ENCODE data around the gene GAPVD1.

Gene GAPVD1

GRCh38 chr9:125393426-125393825 lies 131.8 kb downstream of the GAPVD1 start:
- Histone ChIP-seq H3K27me3 (ENCODE audit: insufficient read depth, poor library complexity, severe bottlenecking) (no peaks in the 10 kb centered on the region), H3K4me3 (replicated peaks; ENCODE audit: insufficient read depth, low read length) (no peak overlapping the region), H3K27ac (replicated peaks) (no peak overlapping the region)
- TF ChIP-seq GABPA (IDR thresholded peaks at IDR 0.05; ENCODE audit: low read depth) (no peak), POLR2AphosphoS5 (IDR thresholded peaks at IDR 0.05; ENCODE audit: low read depth) (no peak), REST (IDR thresholded peaks at IDR 0.05; ENCODE audit: insufficient replicate concordance, low read depth) (no peak), SPI1 (IDR thresholded peaks at IDR 0.05; ENCODE audit: borderline replicate concordance, low read depth) (no peak), CTCF (IDR thresholded peaks at IDR 0.05; ENCODE audit: insufficient read depth, low read length) (no peak)
- no peak for DNase-seq (ENCODE audit: low read depth in 1 of 2, low spot score in 1 of 2)

GRCh38 chr9:125396799-125397198 lies 135.2 kb downstream of the GAPVD1 start:
- no peaks in the 10 kb centered on the region for H3K27me3 ChIP-seq (ENCODE audit: insufficient read depth, poor library complexity, severe bottlenecking)
- no peak overlapping the region for H3K27ac ChIP-seq (replicated peaks)
- H3K4me3 ChIP-seq (replicated peaks; ENCODE audit: insufficient read depth, low read length) = no peak overlapping the region
- TF ChIP-seq CTCF (IDR thresholded peaks at IDR 0.05; ENCODE audit: insufficient read depth, low read length) (no peak), GABPA (IDR thresholded peaks at IDR 0.05; ENCODE audit: low read depth) (no peak)
- DNase-seq (ENCODE audit: low read depth in 1 of 2, low spot score in 1 of 2) = no peak

GRCh38 chr9:125397736-125398135 lies 136.1 kb downstream of the GAPVD1 start:
- no peak for TF ChIP-seq REST (IDR thresholded peaks at IDR 0.05; ENCODE audit: insufficient replicate concordance, low read depth)
- TF ChIP-seq POLR2AphosphoS5 (IDR thresholded peaks at IDR 0.05; ENCODE audit: low read depth) = no peak
- TF ChIP-seq CTCF (IDR thresholded peaks at IDR 0.05; ENCODE audit: insufficient read depth, low read length) = no peak
- TF ChIP-seq SPI1 (IDR thresholded peaks at IDR 0.05; ENCODE audit: borderline replicate concordance, low read depth) = no peak
- TF ChIP-seq GABPA (IDR thresholded peaks at IDR 0.05; ENCODE audit: low read depth) = no peak
- Histone ChIP-seq H3K4me3 (replicated peaks; ENCODE audit: insufficient read depth, low read length) (no peak overlapping the region), H3K27ac (replicated peaks) (no peak overlapping the region), H3K27me3 (ENCODE audit: insufficient read depth, poor library complexity, severe bottlenecking) (no peaks in the 10 kb centered on the region)
- DNase-seq (ENCODE audit: low read depth in 1 of 2, low spot score in 1 of 2) = no peak

- no peak for DNase-seq (ENCODE audit: low read depth in 1 of 2, low spot score in 1 of 2)
- H3K4me3 ChIP-seq (replicated peaks; ENCODE audit: insufficient read depth, low read length) = no peak overlapping the region
- TF ChIP-seq POLR2AphosphoS5 (IDR thresholded peaks at IDR 0.05; ENCODE audit: low read depth) (no peak), REST (IDR thresholded peaks at IDR 0.05; ENCODE audit: insufficient replicate concordance, low read depth) (no peak), CTCF (IDR thresholded peaks at IDR 0.05; ENCODE audit: insufficient read depth, low read length) (no peak), SPI1 (IDR thresholded peaks at IDR 0.05; ENCODE audit: borderline replicate concordance, low read depth) (no peak), GABPA (IDR thresholded peaks at IDR 0.05; ENCODE audit: low read depth) (no peak)
- H3K27me3 ChIP-seq (ENCODE audit: insufficient read depth, poor library complexity, severe bottlenecking) = no peaks in the 10 kb centered on the region
- H3K27ac ChIP-seq (replicated peaks) = no peak overlapping the region
These were observed 136.6 kb downstream of the GAPVD1 start for GRCh38 chr9:125398243-125398642.
